HepG2 (cell line): ENCODE data around the gene TCF19. TPM values are rescaled to one million over a fixed set of nuclear protein-coding genes. Genes with fewer than 3 reads are reported as not detected.

Source experiments
- ARID3A ChIP-seq: IDR thresholded peaks from 2 replicates; pipeline ENCODE4 v1.6.1; 2012; ENCODE audit warnings: low read depth, low read length, improper control_type of control experiment
- SRSF1 ChIP-seq: fragments of 200-400 bp; formaldehyde crosslinking; optimal IDR thresholded peaks from 2 replicates; pipeline ENCODE3; 2017; ENCODE audit warnings: mild to moderate bottlenecking, low read depth, low read length, moderate library complexity
- ZNF431 ChIP-seq: sonication (generic); formaldehyde crosslinking; IDR thresholded peaks from 2 replicates; pipeline ENCODE4 v1.9.0; 2022; ENCODE audit warnings: missing genetic modification reagents, low read depth, mild to moderate bottlenecking, borderline replicate concordance
- ZNF772 ChIP-seq: sonication (generic); formaldehyde crosslinking; IDR thresholded peaks from 2 replicates; pipeline ENCODE4 v1.5.0; 2020; ENCODE audit warnings: mild to moderate bottlenecking, missing genetic modification reagents
- ZNF788 ChIP-seq: sonication (generic); formaldehyde crosslinking; IDR thresholded peaks from 2 replicates; pipeline ENCODE4 v1.5.0; 2020; ENCODE audit warnings: mild to moderate bottlenecking, missing genetic modification reagents, borderline replicate concordance
- polyA plus RNA-seq, 8 experiments: library from polyadenylated mRNA; depleted of rRNA in 3 of 8; stranded (reverse) in 7 of 8; unstranded in 1 of 8; fragments of >200 nt; fragmentation: Illumina TruSeq in 4 of 8; extraction: Trizol in 4 of 8; gene quantifications; 2 replicates each; pipeline versions ENCODE4 v1.2.1 to v1.2.3, GENCODE V29; 2011 to 2016; ENCODE audit warnings: low read depth in 4 of 8, missing spikeins in 1 of 8, mixed read lengths in 1 of 8; ENCODE audit not compliant: insufficient read depth in 1 of 8
- total RNA-seq, 5 experiments: library from RNA; depleted of rRNA; stranded (reverse); fragments of >200 nt; fragmentation: Illumina TruSeq; extraction: Trizol; gene quantifications; 2 replicates each; pipeline ENCODE4 v1.2.3, GENCODE V29; 2016; ENCODE audit warnings: low read depth in 1 of 5
- TF ChIP-seq, protein P1 (sequence below), 2 experiments: IDR thresholded peaks; 2 replicates each; pipeline ENCODE4 v1.6.1; 2011 to 2012; ENCODE audit warnings: low read length in 2 of 2, borderline replicate concordance in 1 of 2, low read depth in 1 of 2, mild to moderate bottlenecking in 1 of 2, moderate library complexity in 1 of 2

TCF19 gene
- total and polyA plus RNA-seq, 2 of the 13 experiments (the other 11 are each of a cell fraction or from before 2014, with no cell fraction given), result 4.9 to 22.2 TPM

GRCh38 chr6:31161216-31162126, 3.1 kb downstream of the TCF19 start (continued):
- TF ChIP-seq, protein P1, sequence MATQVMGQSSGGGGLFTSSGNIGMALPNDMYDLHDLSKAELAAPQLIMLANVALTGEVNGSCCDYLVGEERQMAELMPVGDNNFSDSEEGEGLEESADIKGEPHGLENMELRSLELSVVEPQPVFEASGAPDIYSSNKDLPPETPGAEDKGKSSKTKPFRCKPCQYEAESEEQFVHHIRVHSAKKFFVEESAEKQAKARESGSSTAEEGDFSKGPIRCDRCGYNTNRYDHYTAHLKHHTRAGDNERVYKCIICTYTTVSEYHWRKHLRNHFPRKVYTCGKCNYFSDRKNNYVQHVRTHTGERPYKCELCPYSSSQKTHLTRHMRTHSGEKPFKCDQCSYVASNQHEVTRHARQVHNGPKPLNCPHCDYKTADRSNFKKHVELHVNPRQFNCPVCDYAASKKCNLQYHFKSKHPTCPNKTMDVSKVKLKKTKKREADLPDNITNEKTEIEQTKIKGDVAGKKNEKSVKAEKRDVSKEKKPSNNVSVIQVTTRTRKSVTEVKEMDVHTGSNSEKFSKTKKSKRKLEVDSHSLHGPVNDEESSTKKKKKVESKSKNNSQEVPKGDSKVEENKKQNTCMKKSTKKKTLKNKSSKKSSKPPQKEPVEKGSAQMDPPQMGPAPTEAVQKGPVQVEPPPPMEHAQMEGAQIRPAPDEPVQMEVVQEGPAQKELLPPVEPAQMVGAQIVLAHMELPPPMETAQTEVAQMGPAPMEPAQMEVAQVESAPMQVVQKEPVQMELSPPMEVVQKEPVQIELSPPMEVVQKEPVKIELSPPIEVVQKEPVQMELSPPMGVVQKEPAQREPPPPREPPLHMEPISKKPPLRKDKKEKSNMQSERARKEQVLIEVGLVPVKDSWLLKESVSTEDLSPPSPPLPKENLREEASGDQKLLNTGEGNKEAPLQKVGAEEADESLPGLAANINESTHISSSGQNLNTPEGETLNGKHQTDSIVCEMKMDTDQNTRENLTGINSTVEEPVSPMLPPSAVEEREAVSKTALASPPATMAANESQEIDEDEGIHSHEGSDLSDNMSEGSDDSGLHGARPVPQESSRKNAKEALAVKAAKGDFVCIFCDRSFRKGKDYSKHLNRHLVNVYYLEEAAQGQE (IDR thresholded peaks at IDR 0.05; ENCODE audit: borderline replicate concordance in 1 of 2, low read depth in 1 of 2, low read length in 2 of 2), result no peak
- TF ChIP-seq ZNF431 (CRISPR knock-in tag), result no peak
- no peak for TF ChIP-seq ZNF788 (CRISPR knock-in tag)
- no peak for TF ChIP-seq ARID3A
- TF ChIP-seq SRSF1, result no peak
- no peak for TF ChIP-seq ZNF772 (CRISPR knock-in tag)
- TF ChIP-seq, all 625 proteins: peak for 0
